Choroid plexus epithelial cell (primary cell): Measurements from ENCODE around the gene ODR4.
"Not testable (repeated sequence)": the region's sequence is repeated elsewhere in the genome, so short reads cannot be mapped to it uniquely, and the experiment has no call there.

Experiments used
- DNase-seq: peaks from one replicate; pipeline ENCODE4 v3.0.0-alpha.2; 2010; ENCODE audit warnings: low read depth
- H3K4me3 ChIP-seq: 2 replicates; pipeline ENCODE4 v1.5.1; 2011; ENCODE audit warnings: low read depth, mild to moderate bottlenecking, control low read depth, low read length, moderate library complexity
- TF ChIP-seq, protein P1 (sequence below): conservative IDR thresholded peaks from 2 replicates; pipeline ENCODE4 v1.5.1; 2011; ENCODE audit warnings: low read depth, mild to moderate bottlenecking, control low read depth, inconsistent platforms, low read length, moderate library complexity

ODR4 gene

DNA sequence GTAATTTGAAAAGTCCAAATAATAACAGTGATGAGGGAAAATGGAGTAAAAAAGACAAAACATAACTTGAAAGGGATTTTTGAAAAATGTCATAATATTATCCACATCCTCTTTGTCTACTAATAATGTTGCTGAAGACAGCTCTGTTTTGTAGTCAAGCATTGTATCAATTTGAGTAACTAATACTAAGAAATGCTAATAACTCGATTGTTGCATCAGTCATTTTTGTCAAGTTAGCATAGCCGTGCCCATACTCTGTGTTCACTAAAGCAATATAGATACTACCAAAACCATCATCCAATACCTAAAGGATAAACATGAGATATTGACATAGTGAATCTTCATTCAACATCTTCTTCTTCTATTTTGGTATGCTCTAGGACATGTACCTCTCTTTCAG, 68.0 kb downstream of the ODR4 start:
- no peak for DNase-seq
- no peak overlapping the region for H3K4me3 ChIP-seq
- TF ChIP-seq, protein P1, sequence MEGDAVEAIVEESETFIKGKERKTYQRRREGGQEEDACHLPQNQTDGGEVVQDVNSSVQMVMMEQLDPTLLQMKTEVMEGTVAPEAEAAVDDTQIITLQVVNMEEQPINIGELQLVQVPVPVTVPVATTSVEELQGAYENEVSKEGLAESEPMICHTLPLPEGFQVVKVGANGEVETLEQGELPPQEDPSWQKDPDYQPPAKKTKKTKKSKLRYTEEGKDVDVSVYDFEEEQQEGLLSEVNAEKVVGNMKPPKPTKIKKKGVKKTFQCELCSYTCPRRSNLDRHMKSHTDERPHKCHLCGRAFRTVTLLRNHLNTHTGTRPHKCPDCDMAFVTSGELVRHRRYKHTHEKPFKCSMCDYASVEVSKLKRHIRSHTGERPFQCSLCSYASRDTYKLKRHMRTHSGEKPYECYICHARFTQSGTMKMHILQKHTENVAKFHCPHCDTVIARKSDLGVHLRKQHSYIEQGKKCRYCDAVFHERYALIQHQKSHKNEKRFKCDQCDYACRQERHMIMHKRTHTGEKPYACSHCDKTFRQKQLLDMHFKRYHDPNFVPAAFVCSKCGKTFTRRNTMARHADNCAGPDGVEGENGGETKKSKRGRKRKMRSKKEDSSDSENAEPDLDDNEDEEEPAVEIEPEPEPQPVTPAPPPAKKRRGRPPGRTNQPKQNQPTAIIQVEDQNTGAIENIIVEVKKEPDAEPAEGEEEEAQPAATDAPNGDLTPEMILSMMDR: no peak

DNA sequence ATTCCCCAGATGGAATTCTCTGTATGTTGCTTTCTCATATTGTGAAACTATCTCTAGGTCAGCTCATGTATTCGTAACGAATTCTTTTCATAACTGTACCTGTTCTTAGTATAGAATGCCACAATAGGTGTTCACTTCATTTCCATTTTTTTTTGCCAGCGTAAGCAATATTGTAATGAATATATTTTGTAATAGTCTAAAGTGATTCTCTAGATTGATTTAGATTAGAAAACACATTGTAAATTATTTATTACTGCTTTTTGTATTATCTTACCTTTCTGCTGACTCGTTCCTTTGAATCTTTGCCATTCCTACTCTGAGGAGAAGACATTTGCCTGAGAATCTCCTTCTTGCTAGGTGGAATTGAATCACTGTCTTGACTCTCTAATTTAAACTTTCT, 70.5 kb downstream of the ODR4 start:
- DNase-seq: no peak
- H3K4me3 ChIP-seq: no peak overlapping the region
- TF ChIP-seq, protein P1: no peak

DNA sequence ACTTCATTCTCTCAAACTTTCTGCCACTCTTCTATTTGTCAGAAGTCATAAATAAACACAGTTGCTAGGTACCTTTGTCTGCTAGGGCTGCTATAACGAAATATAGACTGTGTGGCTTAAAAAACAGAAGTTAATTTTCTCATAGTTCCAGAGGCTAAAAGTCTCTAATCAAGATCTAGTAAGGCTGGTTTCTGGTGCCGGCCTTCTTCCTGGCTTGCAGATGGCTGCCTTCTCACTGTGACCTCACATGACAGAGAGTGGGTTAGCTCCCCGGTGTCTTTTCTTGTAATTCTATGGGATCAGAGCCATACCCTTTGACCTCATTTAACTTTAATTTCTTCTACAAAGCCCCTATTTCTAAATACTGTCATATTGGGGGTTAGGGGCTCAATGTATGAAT, 79.3 kb downstream of the ODR4 start:
- TF ChIP-seq, protein P1: no peak
- DNase-seq: no peak
- H3K4me3 ChIP-seq: no peak overlapping the region

DNA sequence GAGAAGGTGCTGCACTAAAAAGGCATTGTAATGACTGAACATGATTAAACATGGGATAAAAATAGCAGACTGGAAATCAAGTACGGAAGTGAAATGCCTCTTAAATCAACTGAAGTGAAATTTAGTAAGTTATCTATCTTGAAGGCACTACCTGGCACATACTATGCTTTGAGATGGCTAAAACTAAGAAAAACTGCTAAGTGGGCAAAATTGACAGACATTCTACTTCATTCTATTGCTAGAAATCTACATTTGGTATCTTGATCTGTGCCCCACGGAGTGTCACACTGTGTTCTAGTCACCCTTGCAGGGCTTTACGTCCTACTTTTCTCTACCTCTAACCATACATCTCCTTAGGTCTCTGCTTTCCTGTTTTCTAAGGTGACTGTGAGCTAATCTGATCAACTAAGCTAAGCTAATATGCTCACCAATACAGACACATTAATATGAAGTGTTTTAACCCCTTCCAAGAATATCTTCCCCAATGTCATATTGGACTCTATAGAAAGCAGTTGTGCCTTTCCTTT, 81.2 kb downstream of the ODR4 start:
- DNase-seq: no peak
- H3K4me3 ChIP-seq: no peak overlapping the region
- TF ChIP-seq, protein P1: no peak

DNA sequence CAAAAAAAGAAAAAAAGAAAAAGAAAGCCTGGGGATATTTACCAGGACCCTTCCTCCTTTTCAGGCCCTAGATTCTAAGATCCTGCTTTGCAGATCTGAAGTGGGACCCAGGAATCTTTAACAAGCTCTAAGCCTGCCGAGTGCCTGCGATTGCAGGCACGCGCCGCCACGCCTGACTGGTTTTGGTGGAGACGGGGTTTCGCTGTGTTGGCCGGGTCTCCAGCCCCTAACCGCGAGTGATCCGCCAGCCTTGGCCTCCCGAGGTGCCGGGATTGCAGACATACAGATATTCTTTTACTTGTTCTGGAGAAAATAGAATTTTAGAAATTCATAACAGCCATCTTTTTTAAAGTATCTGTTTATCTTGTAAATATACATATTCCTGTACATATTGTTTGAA, 83.5 kb downstream of the ODR4 start:
- H3K4me3 ChIP-seq, DNase-seq: not testable (repeated sequence)

DNA sequence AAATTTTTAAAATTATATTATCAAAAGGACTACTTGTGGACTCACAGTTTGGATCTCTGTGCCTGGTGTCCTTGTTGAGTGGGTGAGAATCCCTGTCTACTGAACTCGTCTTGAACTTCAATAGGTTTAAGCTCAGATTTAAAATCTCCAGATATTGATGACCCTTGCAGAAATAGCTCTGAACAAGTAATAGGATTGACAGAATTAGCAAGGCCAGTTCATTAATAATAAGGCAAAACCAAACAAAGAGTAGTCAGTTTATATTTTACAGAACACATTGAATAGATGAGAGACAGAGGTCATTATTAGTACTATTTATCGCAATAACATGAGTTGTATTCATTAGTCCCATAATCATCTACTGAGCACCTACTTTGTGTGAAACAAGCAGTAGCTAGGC, 85.4 kb downstream of the ODR4 start, which contains the start of gene PDC:
Gene PDC, minus strand, starts transcription at position 101 of the 400 bp plus-strand sequence. CDS start 11,655 bp downstream, outside the sequence.
- TF ChIP-seq, protein P1: no peak

DNA sequence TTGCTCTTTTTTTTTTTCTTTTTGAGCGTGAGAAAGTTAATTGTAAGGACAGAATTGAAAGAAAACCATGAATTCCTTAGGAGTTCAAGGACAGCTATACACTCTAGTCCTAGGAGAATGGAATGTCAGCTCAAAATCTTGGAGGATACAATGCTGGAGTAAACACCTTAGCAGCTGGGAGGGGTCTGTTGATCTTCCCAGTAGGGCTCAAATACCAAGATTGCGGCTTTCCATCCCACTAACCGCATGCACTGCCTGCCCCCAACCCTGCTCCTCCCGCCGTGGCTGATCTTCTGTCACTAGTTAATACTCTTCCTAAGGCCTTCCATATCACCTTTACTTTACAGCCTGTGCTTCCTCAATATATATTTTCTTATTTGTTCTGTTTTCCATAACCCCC, 87.9 kb downstream of the ODR4 start:
- no peak overlapping the region for H3K4me3 ChIP-seq
- no peak for DNase-seq
- TF ChIP-seq, protein P1: no peak

More for the DNA sequence above, 85.4 kb downstream of the ODR4 start, which contains the start of gene PDC:
- no peak for DNase-seq
- H3K4me3 ChIP-seq: no peak within 1 kb of the TSS

DNA sequence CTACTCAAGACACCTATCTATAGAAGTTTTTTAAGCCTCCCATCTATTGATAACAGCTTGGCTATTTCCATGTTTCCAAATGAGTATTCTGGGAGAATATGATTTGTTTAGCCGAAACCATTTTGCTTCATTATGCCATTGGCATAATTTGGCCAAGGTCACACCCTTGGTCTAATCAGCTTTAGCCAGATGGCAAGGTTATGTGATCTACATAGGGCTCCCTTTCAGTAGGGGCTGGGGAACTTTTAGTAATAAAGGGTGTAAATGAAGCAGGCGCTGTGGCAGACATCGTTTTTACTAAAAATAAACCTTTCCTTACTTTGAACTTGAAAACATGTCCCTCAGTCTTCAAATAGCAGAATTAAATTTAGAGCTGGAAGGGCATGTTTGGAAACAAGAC, 88.3 kb downstream of the ODR4 start:
- H3K4me3 ChIP-seq: no peak overlapping the region
- TF ChIP-seq, protein P1: no peak
- no peak for DNase-seq

DNA sequence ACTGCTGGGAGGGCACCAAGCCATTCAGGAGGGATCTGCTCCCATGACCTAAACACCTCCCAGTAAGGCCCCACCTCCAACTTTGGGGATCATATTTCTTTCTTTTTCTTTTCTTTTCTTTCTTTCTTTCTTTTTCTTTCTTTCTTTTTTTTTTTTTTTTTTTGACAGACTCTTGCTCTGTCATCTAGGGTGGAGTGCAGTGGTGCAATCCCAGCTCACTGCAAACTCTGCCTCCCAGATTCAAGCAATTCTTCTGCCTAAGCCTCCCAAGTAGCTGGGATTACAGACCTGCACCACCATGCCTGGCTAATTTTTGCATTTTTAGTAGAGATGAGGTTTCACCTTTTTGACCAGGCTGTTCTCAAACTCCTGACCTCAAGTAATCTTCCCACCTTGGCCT, 89.9 kb downstream of the ODR4 start:
- not testable (repeated sequence) for H3K4me3 ChIP-seq, DNase-seq
